Heart left ventricle (tissue), 16 donors: ENCODE data around the gene RNU7-1. TPM values are rescaled to one million over a fixed set of nuclear protein-coding genes. Genes with fewer than 3 reads are reported as not detected.
"Not testable (repeated sequence)": the region's sequence is repeated elsewhere in the genome, so short reads cannot be mapped to it uniquely, and the experiment has no call there.

Source experiments
- ATAC-seq, 4 donors: fragments of 200-7000 bp; cut with Tn5 transposase; one replicate each; pipeline ENCODE4 v1.9.1; 2020 to 2022; ENCODE audit warnings: moderate library complexity in 4 of 4, mild to moderate bottlenecking in 3 of 4, moderate number of reproducible peaks in 1 of 4
- DNase-seq, 5 donors: peaks; one replicate each; pipeline ENCODE4 v3.0.0-alpha.2; 2020
- H3K27ac ChIP-seq, 12 donors: fragments of 200-600 bp; sonication (generic) in 4 of 12; one replicate each; pipeline versions ENCODE4 v1.5.0 to v1.8.0; 2016 to 2022; ENCODE audit warnings: mild to moderate bottlenecking in 2 of 12
- H3K27me3 ChIP-seq, 9 donors: fragments of 200-600 bp; sonication (generic) in 2 of 9; one replicate each; pipeline versions ENCODE4 v1.5.1 to v1.8.0; 2016 to 2022; ENCODE audit warnings: mild to moderate bottlenecking in 3 of 9
- H3K36me3 ChIP-seq, 9 donors: fragments of 200-600 bp; sonication (generic) in 2 of 9; one replicate each; pipeline versions ENCODE4 v1.5.0 to v1.8.0; 2018 to 2022; ENCODE audit warnings: mild to moderate bottlenecking in 2 of 9
- H3K4me1 ChIP-seq, 12 donors: fragments of 200-600 bp; sonication (generic) in 4 of 12; one replicate each; pipeline versions ENCODE4 v1.5.0 to v1.8.0; 2016 to 2022; ENCODE audit warnings: mild to moderate bottlenecking in 3 of 12
- H3K4me3 ChIP-seq, 12 donors: fragments of 200-600 bp; sonication (generic) in 4 of 12; one replicate each; pipeline versions ENCODE4 v1.5.0 to v1.8.0; 2017 to 2022; ENCODE audit warnings: mild to moderate bottlenecking in 9 of 12, moderate library complexity in 4 of 12
- H3K9me3 ChIP-seq, 12 donors: fragments of 200-600 bp; sonication (generic) in 4 of 12; one replicate each; pipeline versions ENCODE4 v1.5.0 to v1.8.0; 2016 to 2022; ENCODE audit warnings: mild to moderate bottlenecking in 1 of 12
- CTCF ChIP-seq, 12 donors: fragments of 200-600 bp; sonication (generic) in 4 of 12; IDR thresholded peaks; one replicate each; pipeline versions ENCODE4 v1.5.0 to v1.8.0; 2018 to 2022; ENCODE audit warnings: antibody characterized with exemption in 12 of 12, mild to moderate bottlenecking in 5 of 12
- POLR2A ChIP-seq, 2 donors: fragments of 450-650 bp; IDR thresholded peaks; one replicate each; pipeline ENCODE4 v1.6.1; 2017; ENCODE audit warnings: antibody characterized with exemption in 2 of 2, mild to moderate bottlenecking in 2 of 2, moderate library complexity in 2 of 2
- WGBS, 4 donors: extraction: QIAGEN DNeasy Blood & Tissue Kit in 2 of 4; methylation state at CpG; one replicate each; pipeline versions ENCODE4 v1.1.5 to v1.1.7; 2013 to 2018; 5-methylcytosine and 5-hydroxymethylcytosine counted together
- intact Hi-C, 10 donors: fragments of 100-400 bp; cut with DNase I; formaldehyde crosslinking; loops; one replicate each; pipeline versions ENCODE4 v1.11.1 to v1.14.2; 2022
- polyA plus RNA-seq, 2 donors: library from polyadenylated mRNA; stranded (reverse); fragments of 200-250 nt; gene quantifications; one replicate each; pipeline ENCODE4 v1.2.3, GENCODE V29; 2013
- total RNA-seq, 9 donors: library from RNA; depleted of rRNA in 2 of 9; stranded (reverse); fragments of >200 nt in 2 of 9; fragmentation: NEBNext Ultra II Directional in 3 of 9; extraction: Animal tissue kit (Norgen Biotek cat#: 25700) in 3 of 9; gene quantifications; one replicate each; pipeline versions ENCODE4 v1.1.0 to v1.2.4, GENCODE V29; 2016 to 2023
- donor health status: ischemic (EF 13 %, LVEDD 7.1; RV severe dilation, severe dysfunction).
- donor health status: healthy with polysubstance abuse.
- donor health status: DM: no; HTN: yes; CAD: no.
- donor health status: DM: no; HTN: no; CAD: no.
- donor health status: ischemic (EF 25% LVEDD 6.9; RV normal size, moderate dysfunction).
- donor health status: ischemic (EF 25% LVEDD 5.7; RV mildly dilated, moderate dysfunction).
- donor health status: healthy.
- donor health status: DM: yes; HTN: yes; CAD: no.
- donor health status: ischemic (EF 35%, LVEDD 5.7; RV mildly dilated, moderate dysfunction).
- donor health status: nonischemic (EF 11% LVEDD 7.7; RV severe dilation, severe dysfunction).
- donor health status: DM: yes; HTN: yes; CAD: no.
- donor health status: PGD.
- donor health status: ischemic (EF 29% LVEDD 5.4; RV normal size, mild dysfunction).
- donor health status: nonischemic (EF 23%, LVEDD 6.1; RV moderate dilation, normal function).

The RNU7-1 gene
- total and polyA plus RNA-seq, 11 donors, result not detected

GRCh38 chr12:6905414-6906040, 38.1 kb upstream of the RNU7-1 start:
- H3K4me3 ChIP-seq, result peak overlapping the region in 10 of 12 donors; percentile 61 to 79 (median 70)
- peaks cover 0 to 19% (median 0%) of the 10 kb centered on the region in 9 donors for H3K36me3 ChIP-seq
- DNase-seq (no peak), ATAC-seq (no peak)
- peak overlapping the region in 6 of 12 donors; percentile 73 to 84 (median 80) for H3K27ac ChIP-seq
- 55 to 72% (median 69%) methylated on average over 5 of the region's 5 CpGs for WGBS, 4 donors
- intact Hi-C loops, result no loop called here
- no peaks in the 10 kb centered on the region for H3K9me3 ChIP-seq
- peaks cover 0 to 14% (median 8%) of the 10 kb centered on the region in 12 donors for H3K4me1 ChIP-seq
- no peak for TF ChIP-seq CTCF (IDR thresholded peaks at IDR 0.05)
- TF ChIP-seq POLR2A (IDR thresholded peaks at IDR 0.05), result no peak
- H3K27me3 ChIP-seq, result no peaks in the 10 kb centered on the region

GRCh38 chr12:6908141-6908540, 35.5 kb upstream of the RNU7-1 start:
- intact Hi-C loops, result not testable (repeated sequence)
- WGBS, 4 donors, result 95 to 98% (median 96%) methylated on average over 7 to 11 of the region's 11 CpGs

GRCh38 chr12:6909421-6910145, 34.0 kb upstream of the RNU7-1 start:
- intact Hi-C loops, result no loop called here
- peaks cover 0 to 12% (median 0%) of the 10 kb centered on the region in 9 donors for H3K27me3 ChIP-seq
- DNase-seq, result no peak
- no peak for ATAC-seq
- no peak overlapping the region for H3K4me3 ChIP-seq
- peaks cover 0 to 16% (median 10%) of the 10 kb centered on the region in 12 donors for H3K4me1 ChIP-seq
- 86 to 92% (median 89%) methylated on average over 4 of the region's 4 CpGs for WGBS, 4 donors
- TF ChIP-seq CTCF (IDR thresholded peaks at IDR 0.05), result no peak
- TF ChIP-seq POLR2A (IDR thresholded peaks at IDR 0.05), result no peak
- H3K27ac ChIP-seq, result no peak overlapping the region
- H3K36me3 ChIP-seq, result peaks cover 0 to 19% (median 0%) of the 10 kb centered on the region in 9 donors
- no peaks in the 10 kb centered on the region for H3K9me3 ChIP-seq

More at GRCh38 chr12:6908141-6908540, 35.5 kb upstream of the RNU7-1 start:
- Histone ChIP-seq H3K36me3 (peaks cover 0 to 19% (median 0%) of the 10 kb centered on the region in 9 donors), H3K4me1 (peaks cover 0 to 14% (median 8%) of the 10 kb centered on the region in 12 donors)
- ATAC-seq, H3K4me3 ChIP-seq, H3K9me3 ChIP-seq, H3K27me3 ChIP-seq, H3K27ac ChIP-seq, DNase-seq: not testable (repeated sequence)

- 88 to 92% (median 90%) methylated on average over 15 of the region's 15 CpGs for WGBS, 4 donors
- peak in 1 of 5 donors; percentile 16 for DNase-seq
- H3K27me3 ChIP-seq, result peaks cover 0 to 14% (median 0%) of the 10 kb centered on the region in 9 donors
- peaks cover 0 to 19% (median 8%) of the 10 kb centered on the region in 12 donors for H3K4me1 ChIP-seq
- no peak for TF ChIP-seq CTCF (IDR thresholded peaks at IDR 0.05)
- no peak for TF ChIP-seq POLR2A (IDR thresholded peaks at IDR 0.05)
- no peak overlapping the region for H3K4me3 ChIP-seq
- H3K36me3 ChIP-seq, result peaks cover 0 to 9% (median 0%) of the 10 kb centered on the region in 9 donors
- H3K27ac ChIP-seq, result no peak overlapping the region
- intact Hi-C loops, result no loop called here
- H3K9me3 ChIP-seq, result no peaks in the 10 kb centered on the region
- ATAC-seq, result no peak
Observed at GRCh38 chr12:6912164-6912935, 31.3 kb upstream of the RNU7-1 start.
